ENCODE data around the gene CYBC1. TPM values are rescaled to one million over a fixed set of nuclear protein-coding genes. Genes with fewer than 3 reads are reported as not detected.

The CYBC1 gene
- total RNA-seq (2021; fragmentation: NEBNext Ultra II Directional; extraction: Animal tissue kit (Norgen Biotek cat#: 25700)) = 66.7 and 74.6 TPM in 2 replicates
- polyA plus RNA-seq (2011; rRNA removed) = 81.4 and 116 TPM in 2 replicates
- 91.4 TPM for polyA plus RNA-seq (2011; cell fraction: cytosol; rRNA removed)
- polyA plus RNA-seq (2011; cell fraction: nucleus; rRNA removed) = 123 TPM
- 45.3 to 72.9 TPM (median 65.7 TPM) in 4 replicates for polyA plus RNA-seq (2012, experiment 1 of 2)
- 103 TPM for polyA plus RNA-seq (2012, experiment 2 of 2)
- polyA plus RNA-seq (2013, experiment 1 of 2) = 51.4 TPM
- 50.6 TPM for polyA plus RNA-seq (2013, experiment 2 of 2)
- 48.1 and 52.9 TPM in 2 replicates for polyA minus RNA-seq (2011; rRNA and poly(A)+ RNA removed)
- 79.5 TPM for polyA minus RNA-seq (2011; cell fraction: cytosol; rRNA and poly(A)+ RNA removed)
- 81.6 TPM for polyA minus RNA-seq (2011; cell fraction: nucleus; rRNA and poly(A)+ RNA removed)
- long read RNA-seq, experiment 1, full-length matches to known transcripts = 16 of 32 reads
- long read RNA-seq, experiment 1, partial matches to known transcripts = 5 of 32 reads
- long read RNA-seq, experiment 1, other reads (novel, unspliced or antisense) = 11 of 32 reads
- long read RNA-seq, experiment 2, partial matches to known transcripts = 0 of 9 reads
- long read RNA-seq, experiment 2, other reads (novel, unspliced or antisense) = 2 of 9 reads

- H3K27me3 ChIP-seq (replicated peaks in 1 of 4; ENCODE audit: control insufficient read depth in 3 of 4, extremely low read depth in 1 of 4, insufficient read depth in 3 of 4, low read length in 3 of 4) = no peaks in the 10 kb centered on the region
- H2BK15ac ChIP-seq (ENCODE audit: low read length) = 0 out of 2 replicates have a peak within 1 kb of the TSS, but pooled peaks have one; percentile 29
- H3K4me2 ChIP-seq (ENCODE audit: insufficient read depth in 1 of 2, low read depth in 2 of 2, low read length in 2 of 2) = peak within 1 kb of the TSS; percentile 80 to 86
- peak within 1 kb of the TSS; percentile 88 for H4K8ac ChIP-seq (ENCODE audit: extremely low read depth, insufficient read depth, low read length)
- H3K4me3 ChIP-seq (ENCODE audit: extremely low read depth in 1 of 4, insufficient read depth in 2 of 4, low read depth in 3 of 4, low read length in 4 of 4) = peak within 1 kb of the TSS; percentile 66 to 97 (median 86)
- FAIRE-seq = no peak
- peak within 1 kb of the TSS; percentile 71 for H3K18ac ChIP-seq (ENCODE audit: extremely low read depth, low read length)
- peaks cover 4% of the 10 kb centered on the region; the same call in 1 of the 2 replicates for H3K23me2 ChIP-seq (ENCODE audit: low read depth, low read length)
- no peak within 1 kb of the TSS for H3K56ac ChIP-seq (replicated peaks; ENCODE audit: insufficient read length, low read depth, low read length)
- H3K36me3 ChIP-seq (ENCODE audit: control insufficient read depth in 2 of 4, insufficient read depth in 4 of 4, low read length in 3 of 4) = peaks cover 0 to 5% (median 2%) of the 10 kb centered on the region in 4 experiments; a peak in 3 of 8 replicates
- peak within 1 kb of the TSS; percentile 87 for H4K5ac ChIP-seq (ENCODE audit: insufficient read length, low read depth, low read length)
- peak within 1 kb of the TSS; percentile 8; the same call in 1 of the 2 replicates for H2BK5ac ChIP-seq (ENCODE audit: low read depth, low read length)
- H2AK5ac ChIP-seq (ENCODE audit: low read depth, low read length) = no peak within 1 kb of the TSS; the same call in 1 of the 2 replicates
- H3K4ac ChIP-seq (replicated peaks; ENCODE audit: insufficient read length, low read depth, low read length) = peak within 1 kb of the TSS; percentile 91
- peaks cover 2 to 10% of the 10 kb centered on the region in 2 experiments for H4K20me1 ChIP-seq (replicated peaks in 1 of 2; ENCODE audit: control insufficient read depth in 1 of 2, insufficient read depth in 2 of 2, low read length in 2 of 2)
- no peaks in the 10 kb centered on the region; the same call in 1 of the 2 replicates for H3K79me1 ChIP-seq (ENCODE audit: low read depth, low read length)
- no peak within 1 kb of the TSS for H2BK20ac ChIP-seq (ENCODE audit: low read length)
- H2BK12ac ChIP-seq (ENCODE audit: low read depth, low read length) = 0 out of 2 replicates have a peak within 1 kb of the TSS, but pooled peaks have one; percentile 75
- WGBS, 2 experiments (ENCODE audit: extremely low coverage in 1 of 2, insufficient coverage in 1 of 2, insufficient read length in 1 of 2, insufficient replicate concordance in 2 of 2, low coverage in 1 of 2, low lambda C conversion rate in 2 of 2, missing lambda C conversion rate in 1 of 2) = 4% methylated on average over 56 of the region's 91 CpGs; no CpG with 5 or more reads in 1 of the 2 experiments
- DNase-seq (ENCODE audit: low read depth in 1 of 2, low spot score in 2 of 2) = peak in 1 of 2 experiments; percentile 95
- H2AFZ ChIP-seq (ENCODE audit: low read length) = peak within 1 kb of the TSS; percentile 48
- peak within 1 kb of the TSS; percentile 49; the same call in 1 of the 2 replicates for H3K27ac ChIP-seq (ENCODE audit: low read depth, low read length)
- peaks cover 0 to 6% of the 10 kb centered on the region in 2 experiments; a peak in 1 of 4 replicates for H3K79me2 ChIP-seq (ENCODE audit: control insufficient read depth in 1 of 2, insufficient read depth in 2 of 2, low read length in 2 of 2)
- ChIA-PET CTCF (ENCODE audit: partially characterized antibody) (interaction anchor here (1.0 kb wide), 1 partner anchor 214 kb away, joined by 4 read pairs; no protein-coding TSS in a partner anchor), POLR2A (ENCODE audit: partially characterized antibody) (interaction anchor here (0.9 to 2.2 kb wide), 3 partner anchors 9 to 16 kb away, joined by 3 to 12 read pairs (median 10); no protein-coding TSS in a partner anchor)
- peaks cover 0 to 9% (median 3%) of the 10 kb centered on the region in 4 experiments; a peak in 4 of 7 replicates for H3K4me1 ChIP-seq (replicated peaks in 1 of 4; ENCODE audit: control insufficient read depth in 3 of 4, insufficient read depth in 4 of 4, low read length in 3 of 4)
- H3K9me3 ChIP-seq (ENCODE audit: insufficient read depth in 2 of 2, low read depth in 1 of 2, low read length in 1 of 2) = peaks cover 2 to 10% of the 10 kb centered on the region in 2 experiments; a peak in 3 of 4 replicates
- H3K23ac ChIP-seq (ENCODE audit: insufficient read length) = no peak within 1 kb of the TSS
- H2BK120ac ChIP-seq (replicated peaks; ENCODE audit: low read depth, low read length) = no peak within 1 kb of the TSS
- H4K91ac ChIP-seq (replicated peaks; ENCODE audit: insufficient read length, low read length) = no peak within 1 kb of the TSS
- H3K14ac ChIP-seq (ENCODE audit: insufficient read length) = no peak within 1 kb of the TSS
- H3K9ac ChIP-seq (replicated peaks in 1 of 4; ENCODE audit: extremely low read depth in 1 of 4, low read depth in 3 of 4, low read length in 3 of 4) = peak within 1 kb of the TSS; percentile 79 to 87 (median 82); a peak in 6 of 7 replicates
- TF ChIP-seq POLR2AphosphoS5 (IDR thresholded peaks at IDR 0.05; ENCODE audit: low read depth, low read length) = peak; percentile 50; the same call in 1 of the 2 replicates
- peak in 1 of 2 experiments; percentile 39; a peak in 1 of 3 replicates for TF ChIP-seq EP300 (IDR thresholded peaks at IDR 0.05; ENCODE audit: borderline replicate concordance in 1 of 2, low read depth in 2 of 2, low read length in 2 of 2)
- TF ChIP-seq CHD2 (IDR thresholded peaks at IDR 0.05; ENCODE audit: low read length) = no peak
- TF ChIP-seq PHF8 (conservative IDR thresholded peaks at IDR 0.05; ENCODE audit: low read depth, low read length) = peak; percentile 84
- TF ChIP-seq GTF2F1 (IDR thresholded peaks at IDR 0.05; ENCODE audit: borderline replicate concordance, low read depth, low read length) = peak; percentile 66; the same call in 1 of the 2 replicates
- no peak for TF ChIP-seq BACH1 (IDR thresholded peaks at IDR 0.05; ENCODE audit: low read length)
- TF ChIP-seq KDM4A (IDR thresholded peaks at IDR 0.05; ENCODE audit: low read depth, low read length, severe bottlenecking) = peak; percentile 95
- peak; percentile 46 to 76 for TF ChIP-seq POLR2A (IDR thresholded peaks at IDR 0.05; ENCODE audit: control extremely low read depth in 1 of 2, low read depth in 2 of 2, low read length in 2 of 2)
These were observed at the start of gene CYBC1 for GRCh38 chr17:82450357-82451106. Gene CYBC1, minus strand, starts transcription at chr17:82450752. Its CDS starts 1,498 bp downstream, at chr17:82449254.

Data from H1 (cell line).